ENCODE results near the gene RAP1GDS1.

- TF ChIP-seq CTCF (IDR thresholded peaks at IDR 0.05; ENCODE audit: borderline replicate concordance, extremely low read depth, low read length, poor library complexity, severe bottlenecking) (no peak), EZH2 (IDR thresholded peaks at IDR 0.05; ENCODE audit: borderline replicate concordance, low read depth, low read length, severe bottlenecking) (no peak)
These were observed 145.6 kb downstream of the RAP1GDS1 start for GRCh38 chr4:98406819-98407218.

Data from DND-41 (cell line).